LNCAP (cell line): ENCODE measurements around the gene GALNTL6.

ENCODE experiments used
- TF ChIP-seq, protein P1 (sequence below): fragments of 450-650 bp; IDR thresholded peaks from 2 replicates; pipeline ENCODE4 v1.5.1; 2017; ENCODE audit warnings: mild to moderate bottlenecking

Gene GALNTL6

DNA sequence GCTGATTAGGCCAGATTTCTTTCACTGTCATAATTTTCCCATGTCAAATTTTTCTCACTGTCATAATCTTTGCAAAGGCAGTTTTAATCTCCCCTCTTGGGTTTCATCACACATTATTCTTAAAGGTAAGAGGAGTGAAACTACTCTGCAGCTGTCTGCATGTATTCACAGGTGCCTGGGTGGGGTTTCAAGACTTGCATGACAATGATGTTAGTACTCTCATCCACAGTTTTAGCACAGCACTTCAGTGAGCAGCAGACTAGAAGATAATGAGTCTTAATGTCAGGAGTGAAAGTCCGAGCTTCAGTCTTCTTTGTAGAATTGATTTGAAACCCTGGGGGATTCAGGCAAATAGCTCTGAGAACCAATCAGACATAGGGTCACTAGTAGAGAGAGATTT lies 1172.9 kb downstream of the GALNTL6 start:
- TF ChIP-seq, protein P1, sequence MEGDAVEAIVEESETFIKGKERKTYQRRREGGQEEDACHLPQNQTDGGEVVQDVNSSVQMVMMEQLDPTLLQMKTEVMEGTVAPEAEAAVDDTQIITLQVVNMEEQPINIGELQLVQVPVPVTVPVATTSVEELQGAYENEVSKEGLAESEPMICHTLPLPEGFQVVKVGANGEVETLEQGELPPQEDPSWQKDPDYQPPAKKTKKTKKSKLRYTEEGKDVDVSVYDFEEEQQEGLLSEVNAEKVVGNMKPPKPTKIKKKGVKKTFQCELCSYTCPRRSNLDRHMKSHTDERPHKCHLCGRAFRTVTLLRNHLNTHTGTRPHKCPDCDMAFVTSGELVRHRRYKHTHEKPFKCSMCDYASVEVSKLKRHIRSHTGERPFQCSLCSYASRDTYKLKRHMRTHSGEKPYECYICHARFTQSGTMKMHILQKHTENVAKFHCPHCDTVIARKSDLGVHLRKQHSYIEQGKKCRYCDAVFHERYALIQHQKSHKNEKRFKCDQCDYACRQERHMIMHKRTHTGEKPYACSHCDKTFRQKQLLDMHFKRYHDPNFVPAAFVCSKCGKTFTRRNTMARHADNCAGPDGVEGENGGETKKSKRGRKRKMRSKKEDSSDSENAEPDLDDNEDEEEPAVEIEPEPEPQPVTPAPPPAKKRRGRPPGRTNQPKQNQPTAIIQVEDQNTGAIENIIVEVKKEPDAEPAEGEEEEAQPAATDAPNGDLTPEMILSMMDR, result no peak

DNA sequence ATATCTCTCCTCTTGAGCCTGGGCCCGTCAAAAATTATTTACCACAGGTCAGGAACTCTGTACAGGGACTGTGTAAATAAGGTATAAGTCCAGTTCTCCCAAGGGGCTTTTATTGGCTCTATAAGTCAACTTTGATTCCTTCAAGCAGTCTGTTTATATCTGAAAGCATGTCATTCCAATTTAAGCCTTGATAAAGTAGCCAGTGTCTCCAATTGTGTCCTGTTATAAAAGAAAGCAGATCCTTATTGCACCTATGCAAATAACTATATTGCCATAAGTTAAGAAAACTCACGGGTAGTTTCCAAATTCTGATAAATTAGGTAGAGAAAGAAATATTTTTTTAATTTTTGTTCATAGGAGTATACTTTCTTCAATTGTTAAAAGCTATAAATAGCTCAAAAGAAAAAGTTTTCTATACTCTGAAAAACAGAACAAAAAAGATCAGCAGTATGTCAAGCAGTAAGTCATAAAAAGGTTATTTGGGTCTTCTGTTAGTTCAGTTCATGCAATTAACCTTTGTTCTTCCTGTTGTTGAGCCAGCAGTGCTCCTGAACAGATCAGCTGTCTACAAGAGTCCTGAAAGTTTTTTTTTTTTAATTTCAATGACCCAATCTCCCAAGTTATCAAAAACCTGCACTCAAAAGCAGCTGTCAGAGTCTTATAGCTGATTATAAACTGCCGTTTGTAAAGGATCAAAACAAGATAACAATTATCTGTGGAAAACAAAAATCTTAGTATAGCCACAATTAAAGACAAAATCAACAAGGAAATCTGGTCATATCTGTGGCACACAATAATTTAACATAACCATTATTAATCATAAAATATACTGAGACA lies 1177.0 kb downstream of the GALNTL6 start:
- TF ChIP-seq, protein P1, result no peak

DNA sequence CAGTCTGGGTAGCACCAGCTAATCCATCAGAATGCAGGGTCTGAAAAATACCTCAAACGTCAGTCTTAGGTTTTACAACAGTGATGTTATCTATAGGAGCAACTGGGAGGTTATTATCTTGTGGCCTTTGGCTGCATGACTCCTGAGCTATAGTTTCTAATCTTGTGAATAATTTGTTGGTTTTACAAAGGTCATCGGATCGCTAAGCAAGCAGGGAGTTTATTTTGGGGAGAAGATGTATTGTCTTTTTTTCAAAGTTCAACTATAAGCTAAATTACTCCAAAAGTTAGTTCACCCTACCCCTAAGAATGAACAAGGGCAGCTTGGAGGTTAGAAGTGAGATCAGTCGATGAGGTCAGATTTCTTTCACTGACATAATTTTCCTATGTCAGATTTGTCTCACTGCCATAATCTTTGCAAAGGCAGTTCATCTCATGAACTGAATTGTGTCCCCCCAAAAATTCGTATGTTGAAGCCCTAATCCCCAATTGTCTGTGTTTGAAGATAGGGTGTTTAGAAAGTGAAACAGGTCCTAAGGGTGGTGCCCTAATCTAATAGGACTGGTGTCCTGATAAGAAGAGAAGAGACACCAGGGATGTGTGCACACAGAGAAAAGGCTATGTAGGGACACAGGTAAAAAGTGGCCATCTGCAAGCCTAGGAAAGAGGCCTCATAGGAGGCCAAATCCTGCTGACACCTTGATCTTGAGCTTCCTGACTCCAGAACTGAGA lies 1179.6 kb downstream of the GALNTL6 start:
- TF ChIP-seq, protein P1, result no peak

DNA sequence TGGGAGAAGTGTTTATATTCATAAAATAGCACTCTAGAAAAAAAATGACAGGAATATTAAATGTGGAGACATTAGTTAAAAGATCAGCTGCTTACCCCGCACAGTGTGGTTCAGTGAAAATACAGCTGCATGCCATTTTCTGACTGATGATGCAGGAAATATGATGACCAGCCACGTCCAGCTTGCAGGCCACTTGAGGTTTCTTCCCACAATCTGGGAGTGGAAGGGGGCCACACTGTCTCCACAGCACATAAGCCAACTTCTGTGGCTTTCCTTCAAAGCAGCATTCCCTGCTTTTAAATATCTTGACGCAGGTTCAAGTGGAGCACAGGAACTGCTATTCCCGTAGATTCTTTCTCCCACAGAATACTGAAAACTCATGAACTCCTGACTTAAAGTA lies 1182.0 kb downstream of the GALNTL6 start:
- TF ChIP-seq, protein P1, result no peak

DNA sequence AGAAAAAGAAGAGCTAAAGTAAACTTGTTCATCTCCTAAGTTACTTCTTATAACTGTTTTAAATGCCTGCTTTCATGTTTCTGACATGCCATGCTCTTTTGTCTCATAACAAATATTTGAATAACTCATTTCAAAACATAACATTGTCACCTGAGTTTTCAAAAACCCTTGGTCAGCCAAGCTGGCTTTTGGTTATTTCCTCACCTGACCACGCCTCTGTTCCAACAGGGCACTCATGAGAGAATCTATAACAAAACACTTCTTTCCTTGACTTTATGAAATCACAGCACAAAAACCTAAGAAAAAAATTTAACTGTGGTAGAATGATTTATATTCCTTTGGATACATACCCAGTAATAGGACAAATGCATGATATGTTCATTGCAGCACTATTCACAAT lies 1182.5 kb downstream of the GALNTL6 start:
- TF ChIP-seq, protein P1, result no peak

DNA sequence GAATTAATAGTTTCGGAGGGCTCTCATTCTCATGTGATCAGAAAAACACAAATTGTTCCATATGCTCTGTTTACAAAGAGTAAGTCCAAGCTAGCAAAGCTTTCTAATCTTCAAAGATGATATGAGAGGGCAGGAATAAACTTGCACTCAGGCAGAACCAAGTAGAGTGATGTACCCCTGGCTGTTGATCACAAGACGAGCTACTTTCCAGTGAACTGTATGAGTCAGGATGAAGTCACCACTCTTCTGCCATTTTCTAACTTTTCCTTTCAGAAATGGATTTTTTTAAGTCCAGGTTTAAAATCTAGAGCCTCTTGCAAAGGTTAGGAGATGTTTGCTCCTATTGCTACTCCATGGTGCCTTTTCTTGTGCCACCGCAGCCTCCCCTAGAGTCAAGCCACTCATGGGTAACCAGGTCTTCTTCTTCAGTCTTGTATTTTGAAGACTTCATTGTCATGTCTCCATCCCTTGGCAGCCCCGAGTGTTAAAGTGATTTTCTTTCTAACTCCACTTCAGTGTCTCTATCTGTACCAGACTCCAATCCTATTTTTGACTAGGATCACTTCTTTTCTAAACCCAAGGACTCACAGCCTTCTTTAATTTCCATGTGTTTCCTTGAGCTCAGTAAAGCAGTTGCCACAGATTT lies 1183.5 kb downstream of the GALNTL6 start:
- TF ChIP-seq, protein P1, result no peak

DNA sequence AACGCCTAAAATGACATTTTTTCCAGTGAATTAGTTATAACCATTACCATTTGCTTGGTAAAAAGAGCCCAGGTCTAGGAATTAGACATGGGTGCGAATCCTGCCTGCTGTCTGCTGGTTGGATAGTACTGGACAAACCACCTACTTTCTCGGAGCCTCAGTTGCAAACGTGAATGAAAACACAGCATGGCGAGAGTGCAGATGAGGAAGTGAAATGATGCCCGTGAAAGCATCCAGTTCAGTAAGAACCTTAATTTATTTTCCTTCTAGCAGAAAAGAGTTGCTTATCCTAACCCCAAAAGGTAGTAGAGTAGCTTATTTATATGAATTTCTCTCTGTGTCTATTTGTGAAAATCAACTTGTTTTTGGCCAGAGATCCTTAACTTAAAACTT lies 1184.0 kb downstream of the GALNTL6 start:
- TF ChIP-seq, protein P1, result no peak
